A673 (cell line): Measurements from ENCODE around the gene TEAD1. TPM values are rescaled to one million over a fixed set of nuclear protein-coding genes. Genes with fewer than 3 reads are reported as not detected.

Experiments used
- BruUV-seq: library from RNA; stranded (reverse); fragments of 400-500 nt; replicated peaks from 2 replicates; lab custom pipeline; 2021; lab: Mats Ljungman, UMichigan
- CTCF ChIA-PET: fragments of 300-600 bp; sonication (Branson Sonifier 250); formaldehyde crosslinking; loops from one replicate; lab custom pipeline; 2022; ENCODE audit warnings: antibody characterized with exemption; lab: Charles Lee
- POLR2A ChIA-PET: fragments of 300-600 bp; sonication (Branson Sonifier 250); formaldehyde crosslinking; loops from one replicate; lab custom pipeline; 2022; ENCODE audit warnings: antibody characterized with exemption; ENCODE audit not compliant: low non-redundant PET; lab: Charles Lee
- DNase-seq: peaks from one replicate; pipeline ENCODE4 v3.0.0-alpha.2; 2015; ENCODE audit warnings: low spot score
- H3K27ac ChIP-seq: fragments of 200-600 bp; sonication (generic); 2 replicates; pipeline ENCODE4 v1.5.1; 2016; ENCODE audit warnings: mixed run types, low read depth, mild to moderate bottlenecking, mixed read lengths, antibody characterized with exemption, low read length; ENCODE audit not compliant: poor library complexity, severe bottlenecking
- H3K27me3 ChIP-seq: fragments of 200-600 bp; sonication (generic); replicated peaks from 2 replicates; pipeline ENCODE4 v1.6.1; 2017; ENCODE audit warnings: mixed run types, low read depth, mild to moderate bottlenecking, mixed read lengths, antibody characterized with exemption, low read length; ENCODE audit not compliant: insufficient read depth, poor library complexity
- H3K36me3 ChIP-seq: fragments of 200-600 bp; sonication (generic); 2 replicates; pipeline ENCODE4 v1.6.1; 2016; ENCODE audit warnings: mixed run types, mild to moderate bottlenecking, mixed read lengths, antibody characterized with exemption, low read length; ENCODE audit not compliant: insufficient read depth, poor library complexity, severe bottlenecking
- H3K4me1 ChIP-seq: fragments of 200-600 bp; sonication (generic); 2 replicates; pipeline ENCODE4 v1.6.1; 2017; ENCODE audit warnings: mixed run types, mild to moderate bottlenecking, mixed read lengths, antibody characterized with exemption, low read length; ENCODE audit not compliant: insufficient read depth, poor library complexity, severe bottlenecking
- H3K4me3 ChIP-seq: fragments of 200-600 bp; sonication (generic); 2 replicates; pipeline ENCODE4 v1.5.1; 2016; ENCODE audit warnings: low read depth, mixed run types, mild to moderate bottlenecking, mixed read lengths, low read length; ENCODE audit not compliant: poor library complexity, severe bottlenecking
- H3K9me3 ChIP-seq: fragments of 200-600 bp; sonication (generic); 2 replicates; pipeline ENCODE4 v1.6.1; 2016; ENCODE audit warnings: mixed run types, low read depth, mild to moderate bottlenecking, mixed read lengths, antibody characterized with exemption, low read length; ENCODE audit not compliant: poor library complexity, severe bottlenecking
- EZH2 ChIP-seq: fragments of 200-600 bp; sonication (generic); IDR thresholded peaks from 2 replicates; pipeline ENCODE4 v1.6.1; 2017; ENCODE audit warnings: borderline replicate concordance, low read depth, mild to moderate bottlenecking, mixed read lengths, antibody characterized with exemption, low read length; ENCODE audit not compliant: poor library complexity, severe bottlenecking
- intact Hi-C: fragments of 100-400 bp; cut with micrococcal nuclease; formaldehyde crosslinking; loops from one replicate; pipeline ENCODE4 v1.10.0; 2022; ENCODE audit not compliant: unreplicated experiment
- total RNA-seq: library from RNA; stranded (reverse); gene quantifications from 2 replicates; pipeline ENCODE4 v1.2.3, GENCODE V29; 2021
- TF ChIP-seq, protein P1 (sequence below): fragments of 300-800, 200-600 bp; sonication (generic); conservative IDR thresholded peaks from 2 replicates; pipeline ENCODE4 v1.5.1; 2017; ENCODE audit warnings: low read depth, mild to moderate bottlenecking, antibody characterized with exemption, low read length, moderate library complexity, mixed read lengths

Gene TEAD1
- total RNA-seq, 1 experiment from 2014 or later = 81.8 TPM

DNA sequence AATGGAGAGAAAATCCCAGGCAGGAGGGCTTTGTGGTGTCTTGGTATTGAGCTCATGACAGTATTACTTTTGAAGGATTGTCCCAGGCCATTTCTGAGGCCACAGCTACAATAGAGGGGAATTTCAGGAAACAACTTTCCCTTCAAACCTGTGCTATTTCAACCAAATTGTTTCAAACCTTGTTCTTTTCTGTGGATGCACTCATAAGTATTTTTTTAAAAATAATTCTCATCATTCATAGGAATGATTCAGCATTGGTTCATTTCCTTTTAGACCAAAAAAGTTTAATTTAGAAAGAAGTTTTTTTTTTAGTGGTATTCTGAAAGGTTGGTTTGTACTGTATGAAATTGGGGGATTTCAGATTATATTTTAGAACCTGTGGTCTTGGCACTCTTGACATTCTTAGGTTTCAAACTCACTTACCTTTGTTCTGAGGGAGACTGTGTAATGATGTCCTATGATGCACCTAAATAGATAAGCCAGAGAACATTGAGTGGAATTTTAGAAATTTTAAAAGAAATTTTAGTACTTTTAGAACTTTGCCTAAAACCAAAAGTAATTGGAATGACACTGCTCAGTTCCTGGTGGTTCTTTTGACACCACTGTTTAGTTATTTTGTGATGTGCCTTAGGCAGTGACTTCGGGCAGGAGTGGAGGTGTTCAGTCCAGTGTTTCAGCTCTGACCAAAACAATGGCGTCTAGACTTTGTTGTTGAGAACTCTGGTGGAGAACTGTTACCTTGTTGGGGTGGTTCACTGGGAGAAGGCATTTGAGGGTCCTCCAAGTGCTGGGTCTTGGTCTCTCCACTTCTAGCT is 12.2 kb downstream of the TEAD1 start:
- no peaks in the 10 kb centered on the region for H3K36me3 ChIP-seq
- no peaks in the 10 kb centered on the region for H3K27me3 ChIP-seq
- ChIA-PET POLR2A (no interaction called here), CTCF (no interaction called here)
- intact Hi-C loops = no loop called here
- H3K27ac ChIP-seq = no peak overlapping the region
- no peaks in the 10 kb centered on the region for H3K9me3 ChIP-seq
- DNase-seq = no peak
- no TSS peak for BruUV-seq
- peaks cover 46% of the 10 kb centered on the region for H3K4me1 ChIP-seq
- TF ChIP-seq, protein P1, sequence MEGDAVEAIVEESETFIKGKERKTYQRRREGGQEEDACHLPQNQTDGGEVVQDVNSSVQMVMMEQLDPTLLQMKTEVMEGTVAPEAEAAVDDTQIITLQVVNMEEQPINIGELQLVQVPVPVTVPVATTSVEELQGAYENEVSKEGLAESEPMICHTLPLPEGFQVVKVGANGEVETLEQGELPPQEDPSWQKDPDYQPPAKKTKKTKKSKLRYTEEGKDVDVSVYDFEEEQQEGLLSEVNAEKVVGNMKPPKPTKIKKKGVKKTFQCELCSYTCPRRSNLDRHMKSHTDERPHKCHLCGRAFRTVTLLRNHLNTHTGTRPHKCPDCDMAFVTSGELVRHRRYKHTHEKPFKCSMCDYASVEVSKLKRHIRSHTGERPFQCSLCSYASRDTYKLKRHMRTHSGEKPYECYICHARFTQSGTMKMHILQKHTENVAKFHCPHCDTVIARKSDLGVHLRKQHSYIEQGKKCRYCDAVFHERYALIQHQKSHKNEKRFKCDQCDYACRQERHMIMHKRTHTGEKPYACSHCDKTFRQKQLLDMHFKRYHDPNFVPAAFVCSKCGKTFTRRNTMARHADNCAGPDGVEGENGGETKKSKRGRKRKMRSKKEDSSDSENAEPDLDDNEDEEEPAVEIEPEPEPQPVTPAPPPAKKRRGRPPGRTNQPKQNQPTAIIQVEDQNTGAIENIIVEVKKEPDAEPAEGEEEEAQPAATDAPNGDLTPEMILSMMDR = no peak
- no peak for TF ChIP-seq EZH2
- H3K4me3 ChIP-seq = no peak overlapping the region

DNA sequence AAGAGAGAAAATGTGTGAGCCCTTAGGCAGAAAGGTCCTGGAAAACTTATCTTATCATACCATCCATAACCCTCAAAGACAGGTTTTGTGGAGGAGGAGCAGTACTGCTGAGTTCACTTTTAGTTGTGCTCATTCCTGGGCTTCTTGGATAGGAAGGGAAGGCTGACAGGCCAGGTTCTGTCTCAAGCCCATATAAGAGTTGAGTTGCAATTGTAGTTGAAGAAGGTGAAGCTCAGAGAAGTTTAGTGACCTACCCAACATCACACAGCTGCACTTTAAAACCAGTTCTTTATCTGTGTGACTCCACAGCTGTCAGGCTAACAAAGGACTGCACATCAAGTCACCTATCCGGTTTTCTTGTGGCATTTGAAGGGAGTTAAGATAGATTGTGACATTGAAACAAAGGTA is 13.0 kb downstream of the TEAD1 start:
- Histone ChIP-seq H3K4me1 (peaks cover 50% of the 10 kb centered on the region), H3K36me3 (no peaks in the 10 kb centered on the region), H3K27me3 (no peaks in the 10 kb centered on the region), H3K4me3 (no peak overlapping the region), H3K9me3 (no peaks in the 10 kb centered on the region), H3K27ac (no peak overlapping the region)
- DNase-seq = no peak
- no TSS peak for BruUV-seq
- CTCF ChIA-PET = no interaction called here
- POLR2A ChIA-PET = no interaction called here
- intact Hi-C loops = no loop called here
- TF ChIP-seq, protein P1 = no peak
- TF ChIP-seq EZH2 = no peak

DNA sequence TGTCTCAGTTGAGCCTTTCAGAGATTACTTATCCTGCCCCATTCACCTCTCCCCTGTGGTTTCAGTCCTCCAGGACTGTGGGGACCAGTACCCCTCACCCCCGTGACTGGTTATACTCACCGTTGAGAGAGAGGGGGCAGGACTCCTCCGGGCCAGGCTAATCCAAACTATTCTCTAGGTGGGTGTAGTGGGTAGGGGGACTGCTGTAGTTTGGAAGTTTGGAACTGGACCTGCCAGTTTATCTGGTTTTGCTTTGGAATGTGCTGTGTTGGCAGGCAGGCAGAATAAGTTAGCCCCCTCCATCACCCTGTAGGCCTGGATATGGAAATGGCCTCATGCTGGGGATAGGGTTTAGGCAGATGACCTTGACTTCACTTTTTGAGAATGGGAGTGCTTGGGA is 13.5 kb downstream of the TEAD1 start:
- POLR2A ChIA-PET = no interaction called here
- DNase-seq = no peak
- H3K27ac ChIP-seq = no peak overlapping the region

More for the DNA sequence above, 13.5 kb downstream of the TEAD1 start:
- H3K4me3 ChIP-seq = no peak overlapping the region
- intact Hi-C loops = no loop called here
- H3K27me3 ChIP-seq = no peaks in the 10 kb centered on the region
- CTCF ChIA-PET = no interaction called here
- TF ChIP-seq EZH2 = no peak
- TF ChIP-seq, protein P1 = no peak
- no TSS peak for BruUV-seq
- no peaks in the 10 kb centered on the region for H3K9me3 ChIP-seq
- no peaks in the 10 kb centered on the region for H3K36me3 ChIP-seq
- H3K4me1 ChIP-seq = peaks cover 55% of the 10 kb centered on the region
